ENCODE measurements around the gene ALG1L2.
"Not testable (repeated sequence)": the region's sequence is repeated elsewhere in the genome, so short reads cannot be mapped to it uniquely, and the experiment has no call there.

The ALG1L2 gene

DNA sequence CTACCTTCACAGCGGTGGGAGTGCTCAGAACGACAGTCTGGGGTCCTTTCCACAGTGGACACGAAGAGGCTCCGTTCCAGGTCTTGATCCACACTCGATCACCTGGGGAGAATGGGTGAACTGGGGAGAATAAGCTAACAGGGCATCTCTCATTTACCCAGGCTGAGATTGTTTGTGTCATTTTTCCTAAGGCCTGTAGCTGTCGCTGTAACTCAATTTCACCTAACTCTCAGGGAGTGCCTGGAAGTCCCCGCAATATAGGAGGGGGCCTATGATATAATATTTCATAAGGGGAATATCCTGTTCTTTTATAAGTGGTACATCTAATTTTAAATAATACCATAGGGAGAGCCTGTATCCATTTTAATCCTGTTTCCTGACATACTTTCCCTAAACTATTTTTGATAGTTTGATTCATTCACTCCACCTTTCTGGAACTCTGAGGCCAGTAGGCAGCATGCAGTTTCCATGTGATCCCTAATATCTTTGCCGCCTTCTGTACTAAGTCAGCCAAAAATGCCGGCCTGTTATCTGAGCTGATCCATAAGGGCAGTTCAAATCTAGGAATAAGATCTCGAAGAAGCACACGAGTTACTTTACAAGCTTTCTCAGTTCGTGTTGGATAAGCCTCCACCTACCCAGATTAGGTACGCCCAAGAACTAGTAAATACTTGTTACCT, 62.2 kb downstream of the ALG1L2 start:
- peak; percentile 3 for DNase-seq (ENCODE audit: low read depth)
- not testable (repeated sequence) for H3K4me3 ChIP-seq (replicated peaks; ENCODE audit: low read depth, low read length)
- TF ChIP-seq, protein P1, sequence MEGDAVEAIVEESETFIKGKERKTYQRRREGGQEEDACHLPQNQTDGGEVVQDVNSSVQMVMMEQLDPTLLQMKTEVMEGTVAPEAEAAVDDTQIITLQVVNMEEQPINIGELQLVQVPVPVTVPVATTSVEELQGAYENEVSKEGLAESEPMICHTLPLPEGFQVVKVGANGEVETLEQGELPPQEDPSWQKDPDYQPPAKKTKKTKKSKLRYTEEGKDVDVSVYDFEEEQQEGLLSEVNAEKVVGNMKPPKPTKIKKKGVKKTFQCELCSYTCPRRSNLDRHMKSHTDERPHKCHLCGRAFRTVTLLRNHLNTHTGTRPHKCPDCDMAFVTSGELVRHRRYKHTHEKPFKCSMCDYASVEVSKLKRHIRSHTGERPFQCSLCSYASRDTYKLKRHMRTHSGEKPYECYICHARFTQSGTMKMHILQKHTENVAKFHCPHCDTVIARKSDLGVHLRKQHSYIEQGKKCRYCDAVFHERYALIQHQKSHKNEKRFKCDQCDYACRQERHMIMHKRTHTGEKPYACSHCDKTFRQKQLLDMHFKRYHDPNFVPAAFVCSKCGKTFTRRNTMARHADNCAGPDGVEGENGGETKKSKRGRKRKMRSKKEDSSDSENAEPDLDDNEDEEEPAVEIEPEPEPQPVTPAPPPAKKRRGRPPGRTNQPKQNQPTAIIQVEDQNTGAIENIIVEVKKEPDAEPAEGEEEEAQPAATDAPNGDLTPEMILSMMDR (IDR thresholded peaks at IDR 0.05; ENCODE audit: low read length, missing control alignments) = peak; percentile 35

DNA sequence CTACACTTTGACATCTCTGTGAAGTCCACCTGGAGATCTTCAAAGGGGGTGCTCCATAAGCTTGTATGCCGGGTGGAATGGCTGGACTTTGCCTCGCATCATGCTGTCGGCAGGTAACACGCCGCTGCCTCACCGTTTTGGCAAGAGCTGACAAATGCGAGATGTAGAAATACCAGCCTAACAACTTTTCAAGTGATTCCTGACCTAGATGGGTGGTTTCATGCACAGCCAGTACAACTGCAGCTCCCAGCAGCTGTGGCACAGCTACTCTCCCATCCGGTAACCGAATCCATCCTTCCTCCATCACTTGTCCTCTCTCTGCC, 62.7 kb downstream of the ALG1L2 start:
- DNase-seq (ENCODE audit: low read depth); H3K4me3 ChIP-seq (replicated peaks; ENCODE audit: low read depth, low read length): not testable (repeated sequence)

DNA sequence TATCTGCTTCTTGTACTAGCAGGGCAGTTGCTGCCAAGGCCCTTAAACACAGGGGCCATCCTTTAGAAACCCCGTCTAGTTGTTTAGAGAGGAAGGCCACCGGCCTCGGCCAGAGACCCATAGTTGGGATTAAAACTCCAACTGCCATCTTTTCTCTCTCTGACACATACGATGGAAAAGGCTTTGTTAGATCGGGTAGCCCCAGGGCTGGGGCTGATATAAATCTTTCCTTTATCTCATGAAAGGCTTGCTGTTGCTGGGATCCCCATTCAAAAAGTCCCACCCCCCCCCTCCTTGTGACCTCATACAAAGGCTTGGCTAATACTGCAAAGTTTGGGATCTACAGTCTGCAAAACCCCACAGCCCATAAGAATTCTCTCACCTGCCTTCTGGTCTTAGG, 63.8 kb downstream of the ALG1L2 start:
- DNase-seq (ENCODE audit: low read depth); H3K4me3 ChIP-seq (replicated peaks; ENCODE audit: low read depth, low read length): not testable (repeated sequence)

DNA sequence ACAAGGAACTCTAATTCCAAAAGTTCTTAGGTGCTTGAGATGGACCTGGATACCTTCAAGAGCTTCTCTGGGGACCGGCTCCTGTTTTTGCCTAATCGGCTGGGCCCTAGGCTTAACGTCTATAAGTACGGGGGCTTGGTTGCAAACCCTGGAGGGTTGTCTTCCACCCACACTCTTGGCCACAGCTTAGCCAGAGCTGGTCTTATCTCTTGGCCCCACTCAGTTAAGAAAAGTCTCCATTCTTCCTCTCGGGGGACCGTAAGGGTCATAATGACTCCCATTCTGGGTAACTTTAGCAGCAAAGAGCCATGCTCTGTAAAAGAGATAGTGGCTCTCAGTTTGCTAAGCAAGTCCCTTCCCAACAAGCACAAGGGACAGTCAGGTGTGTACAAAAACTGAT, 64.8 kb downstream of the ALG1L2 start:
- DNase-seq (ENCODE audit: low read depth); H3K4me3 ChIP-seq (replicated peaks; ENCODE audit: low read depth, low read length): not testable (repeated sequence)
